CD14-positive monocyte (primary cell): Measurements from ENCODE around the gene STEEP1. TPM values are rescaled to one million over a fixed set of nuclear protein-coding genes. Genes with fewer than 3 reads are reported as not detected.

ENCODE experiments used
- DNase-seq, 3 donors: peaks; one replicate each; pipeline ENCODE4 v3.0.0-alpha.2; 2011 to 2022
- H2AFZ ChIP-seq: 2 replicates; pipeline ENCODE4 v1.6.0; 2012; ENCODE audit warnings: mild to moderate bottlenecking, low read depth, low read length, inconsistent platforms; ENCODE audit not compliant: insufficient read depth, poor library complexity, severe bottlenecking
- H3K27ac ChIP-seq, 2 donors: 1 replicate in 1 of 2; 2 replicates in 1 of 2; pipeline ENCODE4 v1.5.1; 2012 to 2013; ENCODE audit warnings: low read length in 2 of 2, control low read depth in 1 of 2, inconsistent platforms in 1 of 2, low read depth in 1 of 2, mild to moderate bottlenecking in 1 of 2
- H3K27me3 ChIP-seq, 2 donors: one replicate each; pipeline versions ENCODE4 v1.6.0 to v1.6.1; 2011 to 2013; ENCODE audit warnings: low read length in 2 of 2; ENCODE audit not compliant: control insufficient read depth in 2 of 2, insufficient read depth in 2 of 2
- H3K36me3 ChIP-seq, 2 donors: replicated peaks in 1 of 2; 1 replicate in 1 of 2; 2 replicates in 1 of 2; pipeline versions ENCODE4 v1.5.1 to v1.6.1; 2012 to 2013; ENCODE audit warnings: low read length in 2 of 2, control low read depth in 1 of 2, inconsistent platforms in 1 of 2, mild to moderate bottlenecking in 1 of 2; ENCODE audit not compliant: insufficient read depth in 2 of 2, control insufficient read depth in 1 of 2
- H3K4me1 ChIP-seq, 2 donors: 1 replicate in 1 of 2; 2 replicates in 1 of 2; pipeline versions ENCODE4 v1.5.1 to v1.6.1; 2012 to 2013; ENCODE audit warnings: low read length in 2 of 2, control low read depth in 1 of 2, inconsistent platforms in 1 of 2, mild to moderate bottlenecking in 1 of 2, moderate library complexity in 1 of 2; ENCODE audit not compliant: insufficient read depth in 2 of 2, control insufficient read depth in 1 of 2
- H3K4me2 ChIP-seq: replicated peaks from 2 replicates; pipeline ENCODE3; 2012; ENCODE audit warnings: low read length, moderate library complexity, mild to moderate bottlenecking; ENCODE audit not compliant: poor library complexity, severe bottlenecking; ENCODE audit errors: extremely low read depth
- H3K4me3 ChIP-seq, 3 experiments: fragments of 200-600 bp in 1 of 3; sonication (generic) in 1 of 3; replicated peaks in 1 of 3; 1 replicate in 2 of 3; 2 replicates in 1 of 3; pipeline ENCODE4 v1.5.1; 2011 to 2013; ENCODE audit warnings: low read length in 3 of 3, mild to moderate bottlenecking in 3 of 3, control low read depth in 2 of 3, low read depth in 2 of 3, inconsistent platforms in 1 of 3, moderate library complexity in 1 of 3
- H3K79me2 ChIP-seq: 2 replicates; pipeline ENCODE4 v1.6.0; 2012; ENCODE audit warnings: mild to moderate bottlenecking, control low read depth, inconsistent platforms, low read length, moderate library complexity; ENCODE audit not compliant: insufficient read depth
- H3K9ac ChIP-seq: 2 replicates; pipeline ENCODE4 v1.6.0; 2017; ENCODE audit warnings: low read length, mild to moderate bottlenecking; ENCODE audit not compliant: insufficient read depth, poor library complexity, severe bottlenecking
- H3K9me3 ChIP-seq, 2 donors: replicated peaks in 1 of 2; 1 replicate in 1 of 2; 2 replicates in 1 of 2; pipeline versions ENCODE4 v1.5.1 to v1.6.1; 2012 to 2013; ENCODE audit warnings: low read length in 2 of 2, control low read depth in 1 of 2; ENCODE audit not compliant: control insufficient read depth in 1 of 2, insufficient read depth in 1 of 2
- H4K20me1 ChIP-seq: 2 replicates; pipeline ENCODE4 v1.6.0; 2012; ENCODE audit warnings: mild to moderate bottlenecking, low read length, control low read depth, moderate library complexity; ENCODE audit not compliant: insufficient read depth
- H3K27ac Mint-ChIP-seq, 7 donors: one replicate each; pipeline ENCODE4 v1.8.0; 2020; ENCODE audit warnings: mild to moderate bottlenecking in 7 of 7, mixed read lengths in 7 of 7, moderate library complexity in 6 of 7, inconsistent platforms in 2 of 7
- H3K27me3 Mint-ChIP-seq, 3 donors: one replicate each; pipeline ENCODE4 v1.8.0; 2021 to 2022; ENCODE audit warnings: low read depth in 3 of 3, mild to moderate bottlenecking in 3 of 3, mixed read lengths in 3 of 3, moderate library complexity in 3 of 3, inconsistent platforms in 1 of 3
- H3K36me3 Mint-ChIP-seq, 2 donors: one replicate each; pipeline ENCODE4 v1.8.0; 2020; ENCODE audit warnings: mixed read lengths in 2 of 2, inconsistent platforms in 1 of 2, mild to moderate bottlenecking in 1 of 2
- H3K4me1 Mint-ChIP-seq: one replicate; pipeline ENCODE4 v1.8.0; 2020; ENCODE audit warnings: mild to moderate bottlenecking, mixed read lengths
- H3K4me3 Mint-ChIP-seq, 2 donors: one replicate each; pipeline ENCODE4 v1.8.0; 2020; ENCODE audit warnings: mild to moderate bottlenecking in 2 of 2, mixed read lengths in 2 of 2, moderate library complexity in 1 of 2
- H3K9me3 Mint-ChIP-seq, 7 donors: one replicate each; pipeline ENCODE4 v1.8.0; 2020 to 2022; ENCODE audit warnings: mixed read lengths in 7 of 7, mild to moderate bottlenecking in 6 of 7, moderate library complexity in 6 of 7, inconsistent platforms in 2 of 7
- CTCF ChIP-seq: fragments of 200-600 bp; IDR thresholded peaks from one replicate; pipeline ENCODE4 v1.8.0; 2022; ENCODE audit warnings: antibody characterized with exemption, mild to moderate bottlenecking
- WGBS: methylation state at CpG from one replicate; pipeline ENCODE4 v1.1.5; 2013; ENCODE audit warnings: missing lambda C conversion rate; ENCODE audit not compliant: insufficient coverage; 5-methylcytosine and 5-hydroxymethylcytosine counted together
- intact Hi-C, 2 donors: fragments of 100-400 bp; cut with micrococcal nuclease; formaldehyde crosslinking; loops; one replicate each; pipeline versions ENCODE4 v1.15.0 to v1.15.1; 2023
- polyA minus RNA-seq: library from RNA; depleted of rRNA, polyadenylated mRNA; stranded (reverse); fragments of >200 nt; gene quantifications from 2 replicates; pipeline ENCODE4 v1.2.3, GENCODE V29; 2012
- polyA plus RNA-seq, 3 donors: library from polyadenylated mRNA; depleted of rRNA in 1 of 3; unstranded in 2 of 3; stranded (reverse) in 1 of 3; fragments of 300-500 nt in 2 of 3; fragments of >200 nt in 1 of 3; fragmentation: Illumina TruSeq in 2 of 3; gene quantifications; 1 replicate in 2 of 3; 2 replicates in 1 of 3; pipeline ENCODE4 v1.2.3, GENCODE V29; 2012 to 2021
- total RNA-seq, 12 experiments: library from RNA in 1 of 12; stranded (reverse) in 1 of 12; fragments of 120-200 nt in 1 of 12; gene quantifications; one replicate each; pipeline ENCODE4 v1.2.4 and lab custom pipeline; 2013 to 2026; ENCODE audit warnings: mixed read lengths in 6 of 12, inconsistent platforms in 1 of 12

STEEP1 gene
- 44.3 TPM for total RNA-seq (2013)
- polyA plus RNA-seq, result 10 to 100 TPM; 10.6 to 13.2 (median 12.6) TPM
- polyA minus RNA-seq, result 17.7 and 36.4 TPM in 2 replicates
- total RNA-seq (lab: John Stamatoyannopoulos, UW), result 4.2 to 24.7 (median 20.2) reads per million in 11 experiments

- Histone ChIP-seq H3K27ac (peak within 1 kb of the TSS; percentile 57 to 77), H3K27me3 (no peaks in the 10 kb centered on the region), H3K4me3 (peak within 1 kb of the TSS; percentile 51 to 82 (median 80)), H4K20me1 (no peaks in the 10 kb centered on the region), H3K36me3 (peaks cover 0 to 9% of the 10 kb centered on the region in 2 donors), H3K9ac (peak within 1 kb of the TSS; percentile 74), H3K9me3 (no peaks in the 10 kb centered on the region), H3K4me1 (peaks cover 4 to 7% of the 10 kb centered on the region in 2 donors), H3K4me2 (peak within 1 kb of the TSS; percentile 79), H3K79me2 (peaks cover 21% of the 10 kb centered on the region), H2AFZ (peak within 1 kb of the TSS; percentile 61)
- Mint-ChIP-seq H3K27me3 (peaks cover 2 to 11% (median 2%) of the 10 kb centered on the region in 3 donors), H3K9me3 (no peaks in the 10 kb centered on the region), H3K4me1 (peaks cover 12% of the 10 kb centered on the region), H3K4me3 (peak within 1 kb of the TSS; percentile 87 to 95), H3K27ac (peak within 1 kb of the TSS; percentile 90 to 96 (median 95)), H3K36me3 (peaks cover 4 to 5% of the 10 kb centered on the region in 2 donors)
- DNase-seq, result peak; percentile 86 to 91 (median 87)
- TF ChIP-seq CTCF, result no peak
- WGBS, result 0% methylated on average over 18 of the region's 27 CpGs
- intact Hi-C loops, result loop anchor here in 1 of 2 donors (10.0 kb wide), 1 partner anchor 50 kb away; no protein-coding TSS in a partner anchor
Observed at GRCh38 chrX:119565107-119565663, at the start of gene STEEP1. STEEP1 (minus strand) TSS chrX:119565409; CDS start chrX:119565355, 54 bp downstream.

- peaks cover 0 to 8% (median 0%) of the 10 kb centered on the region in 3 donors for H3K27me3 Mint-ChIP-seq
- DNase-seq, result no peak
- TF ChIP-seq CTCF, result no peak
Observed at GRCh38 chrX:119614776-119615175, 49.6 kb upstream of the STEEP1 start.

More at GRCh38 chrX:119614776-119615175, 49.6 kb upstream of the STEEP1 start:
- no peak overlapping the region for H3K4me2 ChIP-seq
- H3K27ac Mint-ChIP-seq, result no peak overlapping the region
- no peaks in the 10 kb centered on the region for H3K79me2 ChIP-seq
- no peaks in the 10 kb centered on the region for H3K36me3 ChIP-seq
- H3K4me3 Mint-ChIP-seq, result no peak overlapping the region
- peaks cover 0 to 3% of the 10 kb centered on the region in 2 donors for H3K36me3 Mint-ChIP-seq
- no peak overlapping the region for H3K4me3 ChIP-seq
- no peaks in the 10 kb centered on the region for H4K20me1 ChIP-seq
- no peak overlapping the region for H3K9ac ChIP-seq
- 80% methylated on average over 3 of the region's 13 CpGs for WGBS
- H3K9me3 Mint-ChIP-seq, result no peaks in the 10 kb centered on the region
- H3K27ac ChIP-seq, result no peak overlapping the region
- H3K27me3 ChIP-seq, result no peaks in the 10 kb centered on the region
- no peaks in the 10 kb centered on the region for H3K9me3 ChIP-seq
- peaks cover 29 to 33% of the 10 kb centered on the region in 2 donors for H3K4me1 ChIP-seq
- H2AFZ ChIP-seq, result no peak overlapping the region
- intact Hi-C loops, result loop anchor here in 1 of 2 donors (5.0 kb wide), 1 partner anchor 78 kb away; the partner anchor contains the start of gene SEPTIN6
- peaks cover 36% of the 10 kb centered on the region for H3K4me1 Mint-ChIP-seq
